ENCODE results near the gene PTPRM.

PTPRM gene

DNA sequence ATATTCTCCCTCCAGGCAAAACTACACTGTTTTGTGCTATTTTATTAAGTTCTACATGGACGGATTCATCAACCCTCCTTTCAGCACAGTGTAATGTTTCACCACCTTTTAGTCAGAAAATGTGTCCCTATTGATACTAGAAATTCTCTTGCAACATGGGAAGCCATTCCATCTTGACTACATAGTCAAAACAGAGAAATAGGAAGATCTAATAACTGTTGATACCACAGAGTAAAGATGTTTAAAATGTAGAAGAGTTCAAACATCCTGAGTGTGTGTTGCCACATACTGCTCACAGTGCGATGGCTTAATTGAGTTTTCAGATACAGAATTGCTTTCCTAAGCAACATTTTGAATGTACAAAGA lies 549.9 kb downstream of the PTPRM start:
- H3K27me3 ChIP-seq (ENCODE audit: insufficient read depth, insufficient read length): no peaks in the 10 kb centered on the region
- H3K4me3 ChIP-seq (ENCODE audit: insufficient read length, low read depth): no peak overlapping the region
- no peaks in the 10 kb centered on the region for H3K4me1 ChIP-seq (ENCODE audit: insufficient read depth, insufficient read length)
- no peak for DNase-seq (ENCODE audit: low read depth, low spot score)
- no peak overlapping the region for H3K9ac ChIP-seq (ENCODE audit: insufficient read length, low read depth)
- no peaks in the 10 kb centered on the region for H3K9me3 ChIP-seq (ENCODE audit: insufficient read depth, low read length)
- TF ChIP-seq SUZ12 (IDR thresholded peaks at IDR 0.05; ENCODE audit: extremely low read depth, insufficient read depth, insufficient read length): no peak
- no peak for TF ChIP-seq YY1 (IDR thresholded peaks at IDR 0.05; ENCODE audit: insufficient read depth, insufficient read length)
- TF ChIP-seq ZNF274 (IDR thresholded peaks at IDR 0.05; ENCODE audit: low read depth, low read length): no peak
- no peaks in the 10 kb centered on the region for H3K36me3 ChIP-seq (ENCODE audit: insufficient read depth, insufficient read length, low read length)

DNA sequence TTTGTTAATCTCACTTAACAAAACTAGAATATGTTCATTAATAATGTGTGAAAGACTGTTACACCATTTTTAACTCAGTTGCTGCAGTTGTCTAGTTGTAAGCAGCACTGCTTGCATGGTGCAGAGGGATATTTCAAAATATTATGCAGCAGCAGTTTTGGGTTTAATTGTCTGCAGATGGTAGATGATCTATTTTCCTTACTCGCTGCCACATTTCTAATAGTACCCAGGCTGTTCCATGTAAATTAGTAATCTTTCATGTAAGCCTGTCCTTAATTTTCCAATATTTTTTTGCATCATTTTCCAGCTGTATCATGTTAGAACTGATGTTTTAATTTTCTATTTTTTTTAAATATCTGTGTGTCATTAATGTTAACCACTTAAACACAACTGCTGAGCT lies 554.0 kb downstream of the PTPRM start:
- no peak for TF ChIP-seq YY1 (IDR thresholded peaks at IDR 0.05; ENCODE audit: insufficient read depth, insufficient read length)
- TF ChIP-seq SUZ12 (IDR thresholded peaks at IDR 0.05; ENCODE audit: extremely low read depth, insufficient read depth, insufficient read length): no peak
- TF ChIP-seq ZNF274 (IDR thresholded peaks at IDR 0.05; ENCODE audit: low read depth, low read length): no peak
- Histone ChIP-seq H3K27me3 (ENCODE audit: insufficient read depth, insufficient read length) (no peaks in the 10 kb centered on the region), H3K9ac (ENCODE audit: insufficient read length, low read depth) (no peak overlapping the region), H3K9me3 (ENCODE audit: insufficient read depth, low read length) (no peaks in the 10 kb centered on the region), H3K4me1 (ENCODE audit: insufficient read depth, insufficient read length) (no peaks in the 10 kb centered on the region), H3K36me3 (ENCODE audit: insufficient read depth, insufficient read length, low read length) (no peaks in the 10 kb centered on the region), H3K4me3 (ENCODE audit: insufficient read length, low read depth) (no peak overlapping the region)
- no peak for DNase-seq (ENCODE audit: low read depth, low spot score)

DNA sequence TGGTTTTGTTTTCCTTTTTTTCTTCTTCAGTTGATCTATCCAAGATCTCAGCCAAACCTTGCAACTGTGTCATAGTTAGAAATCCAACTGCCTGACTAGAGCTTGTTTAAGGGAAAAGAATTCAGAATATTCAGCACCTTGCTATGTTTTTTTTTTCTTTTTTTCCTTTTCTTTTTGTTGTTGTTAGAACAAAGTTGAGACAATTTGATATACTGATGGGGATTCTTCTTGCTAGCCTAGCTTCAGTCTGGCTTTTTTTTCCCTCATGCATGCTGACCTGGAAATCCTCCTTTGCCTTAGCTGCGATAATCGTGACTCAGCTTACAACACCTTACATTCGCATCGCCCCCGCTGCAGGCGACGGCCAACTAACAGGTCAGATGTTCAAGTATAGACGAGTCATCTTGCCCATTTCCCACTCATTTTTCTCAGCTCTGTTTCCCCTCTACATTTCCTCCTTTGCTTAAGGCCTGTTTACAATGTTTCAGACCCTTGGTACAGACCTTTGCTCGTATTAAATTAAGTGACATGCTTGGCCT lies 554.9 kb downstream of the PTPRM start:
- no peak for TF ChIP-seq ZNF274 (IDR thresholded peaks at IDR 0.05; ENCODE audit: low read depth, low read length)
- TF ChIP-seq SUZ12 (IDR thresholded peaks at IDR 0.05; ENCODE audit: extremely low read depth, insufficient read depth, insufficient read length): no peak
- TF ChIP-seq YY1 (IDR thresholded peaks at IDR 0.05; ENCODE audit: insufficient read depth, insufficient read length): no peak
- no peaks in the 10 kb centered on the region for H3K4me1 ChIP-seq (ENCODE audit: insufficient read depth, insufficient read length)
- peak; percentile 15 for DNase-seq (ENCODE audit: low read depth, low spot score)
- no peak overlapping the region for H3K4me3 ChIP-seq (ENCODE audit: insufficient read length, low read depth)
- H3K27me3 ChIP-seq (ENCODE audit: insufficient read depth, insufficient read length): no peaks in the 10 kb centered on the region
- no peaks in the 10 kb centered on the region for H3K36me3 ChIP-seq (ENCODE audit: insufficient read depth, insufficient read length, low read length)
- H3K9ac ChIP-seq (ENCODE audit: insufficient read length, low read depth): no peak overlapping the region
- no peaks in the 10 kb centered on the region for H3K9me3 ChIP-seq (ENCODE audit: insufficient read depth, low read length)

DNA sequence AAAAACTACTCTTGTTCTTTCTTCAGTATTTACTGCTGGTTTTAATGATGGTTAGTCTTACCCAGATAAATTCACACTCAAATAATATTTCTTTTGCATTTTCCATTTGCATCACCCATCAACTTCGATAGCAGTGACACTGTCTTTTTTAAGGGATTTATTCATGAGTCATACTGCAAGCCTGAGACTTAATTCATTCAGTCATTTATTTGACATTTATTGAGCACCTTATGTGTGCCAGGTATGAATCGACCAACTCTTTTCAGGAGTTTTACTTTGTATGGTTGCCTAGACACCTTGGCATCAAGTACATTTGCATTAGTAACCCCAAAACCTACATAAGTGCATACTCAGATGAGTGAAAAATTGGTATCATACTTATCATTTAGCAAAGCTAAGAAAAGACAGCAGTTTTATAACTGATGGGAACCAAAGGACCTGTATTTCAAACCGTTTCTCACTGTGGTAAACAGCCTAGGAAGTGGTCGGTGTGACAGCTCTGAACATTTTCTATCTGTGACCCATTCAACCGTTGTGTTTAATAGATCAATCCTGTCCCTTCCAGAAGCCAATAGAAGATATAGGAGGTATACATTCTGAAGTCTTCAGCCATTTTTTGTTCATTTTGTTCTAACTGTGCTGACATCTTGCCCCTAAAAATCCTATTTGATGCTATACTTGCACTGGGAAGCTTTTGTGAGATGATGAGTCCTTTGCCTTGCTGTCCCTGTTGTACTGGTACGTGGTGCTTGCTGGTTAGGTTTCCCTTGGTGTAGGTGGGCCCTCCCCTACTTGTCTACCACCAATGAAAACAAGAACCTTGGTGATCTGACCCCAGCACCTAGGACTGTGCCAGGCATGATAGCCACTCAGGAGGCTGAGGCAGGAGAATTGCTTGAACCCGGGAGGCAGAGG lies 557.4 kb downstream of the PTPRM start:
- Histone ChIP-seq H3K4me1 (ENCODE audit: insufficient read depth, insufficient read length) (no peaks in the 10 kb centered on the region), H3K4me3 (ENCODE audit: insufficient read length, low read depth) (no peak overlapping the region), H3K9ac (ENCODE audit: insufficient read length, low read depth) (no peak overlapping the region), H3K36me3 (ENCODE audit: insufficient read depth, insufficient read length, low read length) (no peaks in the 10 kb centered on the region), H3K27me3 (ENCODE audit: insufficient read depth, insufficient read length) (no peaks in the 10 kb centered on the region), H3K9me3 (ENCODE audit: insufficient read depth, low read length) (no peaks in the 10 kb centered on the region)
- DNase-seq (ENCODE audit: low read depth, low spot score): no peak
- no peak for TF ChIP-seq YY1 (IDR thresholded peaks at IDR 0.05; ENCODE audit: insufficient read depth, insufficient read length)
- no peak for TF ChIP-seq SUZ12 (IDR thresholded peaks at IDR 0.05; ENCODE audit: extremely low read depth, insufficient read depth, insufficient read length)
- no peak for TF ChIP-seq ZNF274 (IDR thresholded peaks at IDR 0.05; ENCODE audit: low read depth, low read length)

DNA sequence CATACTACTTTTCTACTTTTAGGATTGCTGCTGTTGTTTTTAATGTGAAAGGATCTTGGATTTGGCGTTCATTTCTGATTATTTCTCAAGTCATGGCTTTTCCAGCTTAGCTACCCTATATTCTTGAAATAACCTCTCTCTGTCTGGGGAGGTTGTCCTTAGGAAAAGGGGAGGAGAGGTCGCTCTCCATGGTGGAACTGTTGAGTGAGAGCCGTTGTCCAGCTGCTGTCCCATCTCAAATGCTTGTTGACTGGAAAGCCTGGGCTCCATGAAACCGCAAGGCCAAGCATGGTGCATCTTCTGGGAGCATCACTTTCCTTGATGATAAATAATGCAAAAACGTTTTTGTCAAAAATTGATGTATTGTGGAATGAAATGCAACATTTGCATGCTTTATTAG lies 563.0 kb downstream of the PTPRM start:
- DNase-seq (ENCODE audit: low read depth, low spot score): no peak
- Histone ChIP-seq H3K36me3 (ENCODE audit: insufficient read depth, insufficient read length, low read length) (no peaks in the 10 kb centered on the region), H3K9ac (ENCODE audit: insufficient read length, low read depth) (no peak overlapping the region), H3K4me1 (ENCODE audit: insufficient read depth, insufficient read length) (no peaks in the 10 kb centered on the region), H3K4me3 (ENCODE audit: insufficient read length, low read depth) (no peak overlapping the region), H3K9me3 (ENCODE audit: insufficient read depth, low read length) (no peaks in the 10 kb centered on the region), H3K27me3 (ENCODE audit: insufficient read depth, insufficient read length) (no peaks in the 10 kb centered on the region)
- TF ChIP-seq SUZ12 (IDR thresholded peaks at IDR 0.05; ENCODE audit: extremely low read depth, insufficient read depth, insufficient read length): no peak
- no peak for TF ChIP-seq ZNF274 (IDR thresholded peaks at IDR 0.05; ENCODE audit: low read depth, low read length)
- TF ChIP-seq YY1 (IDR thresholded peaks at IDR 0.05; ENCODE audit: insufficient read depth, insufficient read length): no peak

DNA sequence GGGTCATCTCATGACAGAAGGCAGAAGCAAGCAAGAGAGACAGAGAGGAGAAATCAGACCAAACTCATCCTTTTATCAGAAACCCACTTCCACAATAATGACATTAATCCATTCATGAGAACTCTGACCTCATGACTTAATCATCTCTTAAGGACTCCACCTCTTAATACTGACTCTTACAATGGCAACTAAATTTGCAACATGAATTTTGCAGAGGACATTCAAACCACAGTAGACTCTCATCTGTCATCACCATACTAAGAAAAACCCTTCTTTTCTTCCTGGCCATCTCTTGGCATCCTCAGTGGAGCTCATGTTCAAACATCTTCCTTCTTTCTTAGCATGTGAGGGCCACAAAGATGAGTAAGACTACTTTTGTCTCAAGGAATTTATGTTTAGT lies 565.9 kb downstream of the PTPRM start:
- TF ChIP-seq SUZ12 (IDR thresholded peaks at IDR 0.05; ENCODE audit: extremely low read depth, insufficient read depth, insufficient read length) (no peak), ZNF274 (IDR thresholded peaks at IDR 0.05; ENCODE audit: low read depth, low read length) (no peak)
- DNase-seq (ENCODE audit: low read depth, low spot score): no peak
- no peaks in the 10 kb centered on the region for H3K36me3 ChIP-seq (ENCODE audit: insufficient read depth, insufficient read length, low read length)

DNA sequence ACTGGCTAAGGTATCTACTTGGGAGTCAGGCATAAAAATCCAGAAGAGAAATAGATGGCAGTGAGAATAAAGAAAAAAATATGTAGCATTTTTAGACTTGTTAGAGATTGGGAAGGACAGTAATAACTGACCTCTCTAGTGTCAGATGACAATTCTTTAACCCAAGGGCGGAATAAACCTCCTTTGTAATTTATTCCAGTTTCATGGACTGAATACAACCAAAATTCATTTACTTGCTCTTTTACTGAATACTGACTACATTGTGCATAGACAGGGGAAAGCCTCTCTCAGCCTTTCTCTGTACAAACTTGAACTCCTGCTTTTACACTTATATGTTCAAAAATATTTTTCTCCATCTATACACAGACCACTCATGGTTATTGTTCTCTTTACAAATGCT lies 566.8 kb downstream of the PTPRM start:
- no peaks in the 10 kb centered on the region for H3K4me1 ChIP-seq (ENCODE audit: insufficient read depth, insufficient read length)
- H3K36me3 ChIP-seq (ENCODE audit: insufficient read depth, insufficient read length, low read length): no peaks in the 10 kb centered on the region
- no peak overlapping the region for H3K9ac ChIP-seq (ENCODE audit: insufficient read length, low read depth)
- DNase-seq (ENCODE audit: low read depth, low spot score): no peak
- H3K9me3 ChIP-seq (ENCODE audit: insufficient read depth, low read length): no peaks in the 10 kb centered on the region
- no peaks in the 10 kb centered on the region for H3K27me3 ChIP-seq (ENCODE audit: insufficient read depth, insufficient read length)
- TF ChIP-seq SUZ12 (IDR thresholded peaks at IDR 0.05; ENCODE audit: extremely low read depth, insufficient read depth, insufficient read length) (no peak), YY1 (IDR thresholded peaks at IDR 0.05; ENCODE audit: insufficient read depth, insufficient read length) (no peak), ZNF274 (IDR thresholded peaks at IDR 0.05; ENCODE audit: low read depth, low read length) (no peak)
- H3K4me3 ChIP-seq (ENCODE audit: insufficient read length, low read depth): no peak overlapping the region

More for the DNA sequence above, 565.9 kb downstream of the PTPRM start:
- Histone ChIP-seq H3K9ac (ENCODE audit: insufficient read length, low read depth) (no peak overlapping the region), H3K27me3 (ENCODE audit: insufficient read depth, insufficient read length) (no peaks in the 10 kb centered on the region), H3K9me3 (ENCODE audit: insufficient read depth, low read length) (no peaks in the 10 kb centered on the region), H3K4me1 (ENCODE audit: insufficient read depth, insufficient read length) (no peaks in the 10 kb centered on the region), H3K4me3 (ENCODE audit: insufficient read length, low read depth) (no peak overlapping the region)
